IMR-90 (cell line): ENCODE data around the gene PNMA6E. TPM values are rescaled to one million over a fixed set of nuclear protein-coding genes. Genes with fewer than 3 reads are reported as not detected.
"Not testable (repeated sequence)": the region's sequence is repeated elsewhere in the genome, so short reads cannot be mapped to it uniquely, and the experiment has no call there.

Experiments used
- ATAC-seq: fragments of 200-7000 bp; cut with Tn5 transposase; 2 replicates; pipeline ENCODE4 v1.9.1; 2020; ENCODE audit warnings: low read depth, mild to moderate bottlenecking, moderate library complexity
- BruUV-seq: library from RNA; stranded (reverse); fragments of 400-500 nt; replicated peaks from 2 replicates; lab custom pipeline; 2021; lab: Mats Ljungman, UMichigan
- CTCF ChIA-PET: fragments of 300-600 bp; formaldehyde crosslinking; extraction: SDS; loops from one replicate; lab custom pipeline; 2021; ENCODE audit warnings: antibody characterized with exemption; lab: Yijun Ruan, JAX
- POLR2A ChIA-PET: fragments of 300-600 bp; sonication (Branson Sonifier 250); formaldehyde crosslinking; loops from one replicate; lab custom pipeline; 2022; ENCODE audit warnings: antibody characterized with exemption; ENCODE audit not compliant: unreplicated experiment; lab: Charles Lee
- DNase-seq: peaks from one replicate; pipeline ENCODE4 v3.0.0; 2013
- H2AFZ ChIP-seq: replicated peaks from 2 replicates; pipeline ENCODE3; 2013; ENCODE audit warnings: low read length, mild to moderate bottlenecking; ENCODE audit not compliant: poor library complexity
- H2AK5ac ChIP-seq: 2 replicates; pipeline ENCODE4 v1.6.1; 2013; ENCODE audit warnings: low read depth, low read length, inconsistent platforms
- H2AK9ac ChIP-seq: replicated peaks from 2 replicates; pipeline ENCODE3; 2013; ENCODE audit warnings: mild to moderate bottlenecking, low read depth, low read length, moderate library complexity; ENCODE audit not compliant: poor library complexity
- H2BK120ac ChIP-seq: 2 replicates; pipeline ENCODE4 v1.6.1; 2013; ENCODE audit warnings: low read depth, low read length, inconsistent platforms
- H2BK15ac ChIP-seq: 3 replicates; pipeline ENCODE4 v1.6.1; 2013; ENCODE audit warnings: low read depth, low read length, inconsistent platforms
- H2BK20ac ChIP-seq: 2 replicates; pipeline ENCODE4 v1.6.1; 2013; ENCODE audit warnings: low read depth, mild to moderate bottlenecking, inconsistent platforms, low read length, moderate library complexity
- H2BK5ac ChIP-seq: 2 replicates; pipeline ENCODE4 v1.6.1; 2013; ENCODE audit warnings: mild to moderate bottlenecking, low read depth, low read length, inconsistent platforms; ENCODE audit not compliant: poor library complexity, severe bottlenecking
- H3K14ac ChIP-seq: replicated peaks from 2 replicates; pipeline ENCODE4 v1.6.1; 2013; ENCODE audit warnings: low read depth, low read length, inconsistent platforms
- H3K18ac ChIP-seq: 2 replicates; pipeline ENCODE4 v1.6.1; 2013; ENCODE audit warnings: low read depth, low read length, control low read depth
- H3K23ac ChIP-seq: 2 replicates; pipeline ENCODE4 v1.6.1; 2013; ENCODE audit warnings: low read depth, low read length, inconsistent platforms
- H3K27ac ChIP-seq: 2 replicates; pipeline ENCODE4 v1.5.1; 2013; ENCODE audit warnings: mild to moderate bottlenecking, control low read depth, low read length; ENCODE audit not compliant: insufficient read depth
- H3K27me3 ChIP-seq: 2 replicates; pipeline ENCODE4 v1.6.1; 2013; ENCODE audit warnings: low read length; ENCODE audit not compliant: control insufficient read depth, insufficient read depth
- H3K36me3 ChIP-seq: 2 replicates; pipeline ENCODE4 v1.6.1; 2013; ENCODE audit warnings: low read length, mixed read lengths; ENCODE audit not compliant: control insufficient read depth, insufficient read depth
- H3K4ac ChIP-seq: 2 replicates; pipeline ENCODE4 v1.6.1; 2013; ENCODE audit warnings: low read depth, low read length, inconsistent platforms
- H3K4me1 ChIP-seq: 2 replicates; pipeline ENCODE4 v1.6.1; 2013; ENCODE audit warnings: low read length, mixed read lengths; ENCODE audit not compliant: control insufficient read depth, insufficient read depth
- H3K4me2 ChIP-seq: 2 replicates; pipeline ENCODE4 v1.6.1; 2013; ENCODE audit warnings: low read depth, mild to moderate bottlenecking, control low read depth, low read length, moderate library complexity
- H3K4me3 ChIP-seq: 2 replicates; pipeline ENCODE4 v1.5.1; 2013; ENCODE audit warnings: low read depth, mild to moderate bottlenecking, control low read depth, low read length, moderate library complexity; ENCODE audit not compliant: insufficient read depth
- H3K56ac ChIP-seq: 2 replicates; pipeline ENCODE4 v1.6.1; 2013; ENCODE audit warnings: low read length, inconsistent platforms; ENCODE audit not compliant: insufficient read depth; ENCODE audit errors: extremely low read depth
- H3K79me1 ChIP-seq, 2 experiments: 2 replicates each; pipeline ENCODE4 v1.6.1; 2013; ENCODE audit warnings: low read length in 2 of 2, inconsistent platforms in 1 of 2, low read depth in 1 of 2
- H3K9ac ChIP-seq: 2 replicates; pipeline ENCODE4 v1.6.1; 2013; ENCODE audit warnings: low read depth, low read length, control low read depth
- H3K9me1 ChIP-seq: 2 replicates; pipeline ENCODE4 v1.6.1; 2013; ENCODE audit warnings: low read length, inconsistent platforms; ENCODE audit not compliant: insufficient read depth
- H3K9me3 ChIP-seq: 2 replicates; pipeline ENCODE4 v1.6.1; 2013; ENCODE audit warnings: low read length; ENCODE audit not compliant: control insufficient read depth, insufficient read depth
- H4K20me1 ChIP-seq: 2 replicates; pipeline ENCODE4 v1.6.1; 2013; ENCODE audit warnings: low read length, inconsistent platforms; ENCODE audit not compliant: insufficient read depth
- H4K5ac ChIP-seq: 2 replicates; pipeline ENCODE4 v1.6.1; 2013; ENCODE audit warnings: mild to moderate bottlenecking, low read depth, low read length, control low read depth
- H4K8ac ChIP-seq, 2 experiments: 2 replicates each; pipeline ENCODE4 v1.6.1; 2013; ENCODE audit warnings: low read depth in 2 of 2, low read length in 2 of 2, control low read depth in 1 of 2, inconsistent platforms in 1 of 2
- H4K91ac ChIP-seq: 2 replicates; pipeline ENCODE4 v1.6.1; 2013; ENCODE audit warnings: low read depth, low read length, inconsistent platforms; ENCODE audit not compliant: insufficient read depth
- WGBS, 2 experiments: methylation state at CpG; one replicate each; pipeline versions ENCODE4 v1.1.5 to v1.1.7; 2013; ENCODE audit warnings: missing lambda C conversion rate in 2 of 2; ENCODE audit not compliant: insufficient read length in 1 of 2; ENCODE audit errors: extremely low coverage in 2 of 2; 5-methylcytosine and 5-hydroxymethylcytosine counted together
- dilution Hi-C: fragments of 300-500 bp; cut with HindIII; formaldehyde crosslinking; loops from one replicate; pipeline ENCODE4 v1.14.3; 2018; ENCODE audit warnings: low sequenced_read_pairs; ENCODE audit not compliant: unreplicated experiment
- in situ Hi-C: fragments of 300-500 bp; cut with MboI; formaldehyde crosslinking; loops from 3 replicates; pipeline ENCODE4 v1.14.3; 2019; ENCODE audit warnings: low sequenced_read_pairs, inconsistent platforms, mixed read lengths
- intact Hi-C: fragments of 100-400 bp; cut with micrococcal nuclease; formaldehyde crosslinking; loops from 2 replicates; pipeline ENCODE4 v1.10.0; 2022
- polyA plus RNA-seq, 3 experiments: library from polyadenylated mRNA; depleted of rRNA; stranded (reverse); fragments of >200 nt; gene quantifications; 2 replicates each; pipeline ENCODE4 v1.2.3, GENCODE V29; 2012; ENCODE audit warnings: low replicate concordance in 1 of 3
- total RNA-seq: library from RNA; depleted of rRNA; stranded (reverse); fragments of >200 nt; gene quantifications from 2 replicates; pipeline ENCODE4 v1.2.3, GENCODE V29; 2012

Gene PNMA6E
- total and polyA plus RNA-seq, 2 of the 4 experiments (the other 2 are of a cell fraction): not detected

- H3K9ac ChIP-seq, H3K4me1 ChIP-seq, dilution Hi-C loops, H3K4ac ChIP-seq, CTCF ChIA-PET, H3K4me3 ChIP-seq, POLR2A ChIA-PET, H2AK9ac ChIP-seq, H3K14ac ChIP-seq, H3K27ac ChIP-seq, H2AK5ac ChIP-seq, intact Hi-C loops, H3K79me1 ChIP-seq, H3K56ac ChIP-seq, H4K91ac ChIP-seq, H3K9me3 ChIP-seq, H3K9me1 ChIP-seq, ATAC-seq, H2AFZ ChIP-seq, H4K20me1 ChIP-seq, H2BK120ac ChIP-seq, H3K36me3 ChIP-seq, DNase-seq, H3K23ac ChIP-seq, H3K18ac ChIP-seq, H4K8ac ChIP-seq, H3K27me3 ChIP-seq, H3K4me2 ChIP-seq, H4K5ac ChIP-seq, H2BK15ac ChIP-seq, BruUV-seq, H2BK5ac ChIP-seq, H2BK20ac ChIP-seq: not testable (repeated sequence)
- in situ Hi-C loops: loop anchor here (25.0 kb wide), 1 partner anchor 217 kb away; the partner anchor contains the start of gene MAGEA1
- whole genome bisulfite sequencing, 2 experiments: 64% methylated on average over 3 of the region's 5 CpGs; no CpG with 5 or more reads in 1 of the 2 experiments
These were observed 3.2 kb upstream of the PNMA6E start for GRCh38 chrX:153404333-153404732.
